Endothelial cell of umbilical vein (primary cell): ENCODE results near the gene ATOX1. TPM values are rescaled to one million over a fixed set of nuclear protein-coding genes. Genes with fewer than 3 reads are reported as not detected.
A peak's percentile ranks its signal among the peaks of the same experiment; 100 is the strongest.

Experiments
- BruUV-seq: library from RNA; stranded (reverse); fragments of 400-500 nt; replicated peaks from 2 replicates; lab custom pipeline; 2021; lab: Mats Ljungman, UMichigan
- CTCF ChIA-PET: fragments of 300-600, 350-600 bp; sonication (Branson Sonifier 250); formaldehyde crosslinking; loops from one replicate; lab custom pipeline; 2021; ENCODE audit warnings: antibody characterized with exemption, inconsistent platforms; lab: Charles Lee
- POLR2A ChIA-PET: fragments of 300-600, 350-600 bp; sonication (Branson Sonifier 250); formaldehyde crosslinking; loops from one replicate; lab custom pipeline; 2021; ENCODE audit warnings: antibody characterized with exemption, inconsistent platforms; lab: Charles Lee
- DNase-seq: peaks from one replicate; pipeline ENCODE4 v3.0.0-alpha.2; 2011; ENCODE audit warnings: low read depth, low spot score
- FAIRE-seq: peaks from 2 replicates; lab custom pipeline; 2011; peaks lifted over from hg19 to GRCh38; lab: Jason Lieb, UNC
- H2AFZ ChIP-seq: 2 replicates; pipeline ENCODE4 v1.6.0; 2012; ENCODE audit warnings: low read depth, low read length, control low read depth, inconsistent platforms
- H3K27ac ChIP-seq: 2 replicates; pipeline ENCODE4 v1.5.1; 2011; ENCODE audit warnings: low read depth, mild to moderate bottlenecking, control low read depth, low read length, moderate library complexity; ENCODE audit not compliant: insufficient read depth
- H3K27me3 ChIP-seq, 2 experiments: 2 replicates each; pipeline versions ENCODE4 v1.6.0 to v1.6.1; 2011; ENCODE audit warnings: low read length in 2 of 2, mixed read lengths in 1 of 2; ENCODE audit not compliant: control insufficient read depth in 2 of 2, insufficient read depth in 2 of 2
- H3K36me3 ChIP-seq, 2 experiments: 2 replicates in 1 of 2; 3 replicates in 1 of 2; pipeline ENCODE4 v1.5.1; 2011; ENCODE audit warnings: low read length in 2 of 2, mild to moderate bottlenecking in 1 of 2, moderate library complexity in 1 of 2; ENCODE audit not compliant: control insufficient read depth in 2 of 2, insufficient read depth in 2 of 2; ENCODE audit errors: extremely low read depth in 1 of 2
- H3K4me1 ChIP-seq: 3 replicates; pipeline ENCODE4 v1.5.1; 2011; ENCODE audit warnings: mild to moderate bottlenecking, low read length; ENCODE audit not compliant: control insufficient read depth, insufficient read depth; ENCODE audit errors: extremely low read depth
- H3K4me2 ChIP-seq: 2 replicates; pipeline ENCODE4 v1.6.1; 2011; ENCODE audit warnings: low read length, control low read depth, mixed read lengths; ENCODE audit not compliant: insufficient read depth
- H3K4me3 ChIP-seq, 3 experiments: fragments of 200-600 bp in 1 of 3; sonication (generic), shearing (Covaris generic) in 1 of 3; replicated peaks in 1 of 3; 2 replicates each; pipeline ENCODE4 v1.5.1; 2011 to 2016; ENCODE audit warnings: control low read depth in 3 of 3, low read length in 3 of 3, mild to moderate bottlenecking in 2 of 3, inconsistent platforms in 1 of 3, low read depth in 1 of 3, moderate library complexity in 1 of 3; ENCODE audit not compliant: insufficient read depth in 1 of 3
- H3K79me2 ChIP-seq: 2 replicates; pipeline ENCODE4 v1.6.0; 2012; ENCODE audit warnings: low read length, inconsistent platforms; ENCODE audit not compliant: control insufficient read depth, insufficient read depth
- H3K9ac ChIP-seq: replicated peaks from 2 replicates; pipeline ENCODE3; 2011; ENCODE audit warnings: low read length, control low read depth; ENCODE audit not compliant: insufficient read depth; ENCODE audit errors: extremely low read depth
- H3K9me1 ChIP-seq: replicated peaks from 3 replicates; pipeline ENCODE4 v1.6.0; 2011; ENCODE audit warnings: mild to moderate bottlenecking, low read length; ENCODE audit not compliant: control insufficient read depth, insufficient read depth; ENCODE audit errors: extremely low read depth
- H3K9me3 ChIP-seq: replicated peaks from 2 replicates; pipeline ENCODE4 v1.5.1; 2012; ENCODE audit warnings: low read length, inconsistent platforms; ENCODE audit not compliant: control insufficient read depth, insufficient read depth
- H4K20me1 ChIP-seq: replicated peaks from 2 replicates; pipeline ENCODE3; 2011; ENCODE audit warnings: mild to moderate bottlenecking, low read length; ENCODE audit not compliant: control insufficient read depth, insufficient read depth; ENCODE audit errors: extremely low read depth
- CTCF ChIP-seq, 2 donors: IDR thresholded peaks; 1 replicate in 1 of 2; 2 replicates in 1 of 2; pipeline ENCODE4 v1.5.1; 2011; ENCODE audit warnings: low read length in 2 of 2, mild to moderate bottlenecking in 2 of 2, moderate library complexity in 2 of 2, control low read depth in 1 of 2, inconsistent platforms in 1 of 2, low read depth in 1 of 2; ENCODE audit not compliant: insufficient read depth in 1 of 2; ENCODE audit errors: extremely low read depth in 1 of 2
- EZH2 ChIP-seq: IDR thresholded peaks from 2 replicates; pipeline ENCODE4 v1.6.1; 2012; ENCODE audit warnings: borderline replicate concordance, low read depth, mild to moderate bottlenecking, moderate library complexity, low read length, inconsistent platforms; ENCODE audit not compliant: severe bottlenecking
- FOS ChIP-seq: IDR thresholded peaks from 2 replicates; pipeline ENCODE4 v1.6.1; 2011; ENCODE audit warnings: mild to moderate bottlenecking, low read length, moderate library complexity, borderline replicate concordance; ENCODE audit not compliant: insufficient read depth
- GATA2 ChIP-seq: IDR thresholded peaks from 2 replicates; pipeline ENCODE4 v1.7.0; 2011; ENCODE audit warnings: low read depth, mild to moderate bottlenecking, moderate library complexity, mixed read lengths, low read length; ENCODE audit not compliant: insufficient read length, insufficient read depth
- JUN ChIP-seq: IDR thresholded peaks from 2 replicates; pipeline ENCODE4 v1.6.1; 2011; ENCODE audit warnings: borderline replicate concordance, low read depth; ENCODE audit not compliant: insufficient read length, insufficient read depth
- MAX ChIP-seq: IDR thresholded peaks from 2 replicates; pipeline ENCODE4 v1.6.1; 2011; ENCODE audit not compliant: insufficient read depth, insufficient read length
- MYC ChIP-seq: IDR thresholded peaks from one replicate; pipeline ENCODE4 v1.6.1; 2011; ENCODE audit warnings: mild to moderate bottlenecking, low read depth, low read length
- POLR2A ChIP-seq: IDR thresholded peaks from 2 replicates; pipeline ENCODE4 v1.6.1; 2012; ENCODE audit warnings: low read depth, mild to moderate bottlenecking, control low read depth, low read length
- POLR2AphosphoS5 ChIP-seq: IDR thresholded peaks from 2 replicates; pipeline ENCODE4 v1.6.1; 2012; ENCODE audit warnings: low read depth, mild to moderate bottlenecking, control low read depth, low read length, moderate library complexity; ENCODE audit not compliant: insufficient read depth
- dilution Hi-C: fragments of 300-500 bp; cut with MboI; formaldehyde crosslinking; loops from one replicate; pipeline ENCODE4 v1.15.0; 2019; ENCODE audit warnings: low sequenced_read_pairs; ENCODE audit not compliant: extremely low pct_ligation_motif_present
- intact Hi-C: fragments of 100-400 bp; cut with micrococcal nuclease; formaldehyde crosslinking; loops from one replicate; pipeline ENCODE4 v1.10.0; 2022
- polyA plus RNA-seq, 4 experiments: library from polyadenylated mRNA; depleted of rRNA in 3 of 4; stranded (reverse) in 3 of 4; unstranded in 1 of 4; fragments of >200 nt; gene quantifications; 2 replicates each; pipeline versions ENCODE4 v1.2.1 to v1.2.3, GENCODE V29; 2011 to 2012; ENCODE audit warnings: missing spikeins in 1 of 4
- total RNA-seq: library from RNA; stranded (reverse); gene quantifications from 2 replicates; pipeline ENCODE4 v1.2.3, GENCODE V29; 2021

Gene ATOX1
- total and polyA plus RNA-seq, 2 donors (not counting 3 experiments of a cell fraction or from before 2014, with no cell fraction given): 113 to 292 TPM

DNA sequence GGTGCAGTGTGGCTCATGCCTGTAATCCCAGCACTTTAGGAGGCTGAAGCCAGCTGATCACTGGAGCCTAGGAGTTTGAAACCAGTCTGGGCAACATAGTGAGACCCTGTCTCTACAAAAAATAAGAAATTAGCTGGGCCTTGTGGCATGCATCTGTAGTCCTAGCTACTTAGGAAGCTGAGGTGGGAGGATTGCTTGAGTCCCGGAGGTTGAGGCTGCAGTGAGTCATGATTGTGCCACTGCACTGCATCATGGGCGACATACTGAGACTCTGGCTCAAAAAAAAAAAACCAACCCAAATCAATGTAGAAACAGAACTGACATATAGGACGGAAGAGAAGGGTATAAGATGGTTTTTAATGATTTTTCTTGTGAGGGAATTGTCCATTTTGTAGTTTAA is 41.0 kb upstream of the ATOX1 start:
- dilution Hi-C loops: no loop called here
- Histone ChIP-seq H4K20me1 (peaks cover 2% of the 10 kb centered on the region), H3K4me3 (no peak overlapping the region), H3K9me3 (no peaks in the 10 kb centered on the region), H3K9ac (no peak overlapping the region), H3K79me2 (peaks cover 74% of the 10 kb centered on the region), H3K9me1 (no peaks in the 10 kb centered on the region), H3K27ac (no peak overlapping the region), H3K27me3 (no peaks in the 10 kb centered on the region), H2AFZ (no peak overlapping the region), H3K36me3 (peaks cover 30 to 34% of the 10 kb centered on the region in 2 experiments), H3K4me1 (peaks cover 5% of the 10 kb centered on the region), H3K4me2 (no peak overlapping the region)
- no peak for FAIRE-seq
- TF ChIP-seq MYC: no peak
- TF ChIP-seq GATA2: no peak
- peak; percentile 4 for TF ChIP-seq FOS
- TF ChIP-seq EZH2: no peak
- no peak for TF ChIP-seq POLR2A
- TF ChIP-seq JUN: no peak
- TF ChIP-seq POLR2AphosphoS5: no peak
- no TSS peak for BruUV-seq
- POLR2A ChIA-PET: interaction anchor here (0.7 to 1.4 kb wide), 4 partner anchors 27 to 326 kb away, joined by 3 to 5 read pairs (median 3); partner anchors contain the start of gene G3BP1
- intact Hi-C loops: no loop called here
- CTCF ChIA-PET: interaction anchor here (1.2 to 2.6 kb wide), 2 partner anchors 14 to 26 kb away, joined by 3 to 8 read pairs; no protein-coding TSS in a partner anchor
- DNase-seq: no peak

DNA sequence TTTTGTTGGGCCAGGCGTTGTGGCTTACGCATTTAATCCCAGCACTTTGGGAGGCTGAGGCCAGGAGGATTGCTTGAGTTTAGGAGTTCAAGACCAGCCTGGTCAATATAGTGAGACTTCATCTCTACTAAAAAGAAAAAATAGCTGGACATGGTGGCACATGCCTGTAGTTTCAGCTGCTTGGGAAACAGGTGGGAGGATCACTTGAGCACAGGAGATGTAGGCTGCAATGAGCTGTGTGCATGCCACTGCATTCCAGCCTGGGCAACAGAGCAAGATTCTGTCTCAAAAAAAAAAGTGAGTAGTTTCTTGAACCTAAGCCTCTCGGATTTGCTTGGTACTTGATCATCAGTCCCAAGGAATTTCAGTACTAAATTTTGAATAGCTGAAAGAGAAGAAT is 40.2 kb upstream of the ATOX1 start:
- Histone ChIP-seq H3K27me3 (no peaks in the 10 kb centered on the region), H3K36me3 (peaks cover 30 to 35% of the 10 kb centered on the region in 2 experiments), H2AFZ (no peak overlapping the region), H3K9me3 (no peaks in the 10 kb centered on the region), H3K79me2 (peaks cover 74% of the 10 kb centered on the region), H3K9ac (no peak overlapping the region), H3K9me1 (no peaks in the 10 kb centered on the region), H3K4me3 (no peak overlapping the region), H3K4me2 (no peak overlapping the region), H3K27ac (no peak overlapping the region), H4K20me1 (peaks cover 2% of the 10 kb centered on the region), H3K4me1 (peaks cover 5% of the 10 kb centered on the region)
- ChIA-PET CTCF (interaction anchor here (0.9 to 2.6 kb wide), 3 partner anchors 13 to 344 kb away, joined by 3 to 8 read pairs (median 3); no protein-coding TSS in a partner anchor), POLR2A (interaction anchor here (1.2 to 1.4 kb wide), 2 partner anchors 26 to 27 kb away, joined by 3 to 5 read pairs; partner anchors contain the start of gene G3BP1)
- DNase-seq (no peak), FAIRE-seq (no peak)
- BruUV-seq: no TSS peak
- TF ChIP-seq POLR2A (no peak), POLR2AphosphoS5 (no peak), GATA2 (no peak), MYC (no peak), MAX (no peak), FOS (no peak), EZH2 (no peak), JUN (no peak), CTCF (IDR thresholded peaks at IDR 0.05; ENCODE audit: extremely low read depth in 1 of 2, insufficient read depth in 1 of 2, low read depth in 1 of 2, low read length in 2 of 2) (no peak)
- dilution Hi-C loops: no loop called here
- intact Hi-C loops: no loop called here
